Muscle layer of duodenum (tissue), 2 donors: ENCODE data around the gene DENND5B.
A peak's percentile ranks its signal among the peaks of the same experiment; 100 is the strongest.
"Not testable (repeated sequence)": the region's sequence is repeated elsewhere in the genome, so short reads cannot be mapped to it uniquely, and the experiment has no call there.

Experiments
- H3K27ac ChIP-seq: one replicate; pipeline ENCODE4 v1.7.0; 2013; ENCODE audit warnings: mild to moderate bottlenecking, low read length
- H3K27me3 ChIP-seq: one replicate; pipeline ENCODE4 v1.7.0; 2013; ENCODE audit warnings: low read depth, mild to moderate bottlenecking, control low read depth, low read length
- H3K36me3 ChIP-seq, 2 donors: one replicate each; pipeline ENCODE4 v1.7.0; 2013; ENCODE audit warnings: low read length in 2 of 2, control low read depth in 1 of 2, mild to moderate bottlenecking in 1 of 2; ENCODE audit not compliant: insufficient read depth in 2 of 2, control insufficient read depth in 1 of 2
- H3K4me1 ChIP-seq, 2 donors: one replicate each; pipeline ENCODE4 v1.7.0; 2013; ENCODE audit warnings: low read length in 2 of 2, mild to moderate bottlenecking in 2 of 2, control low read depth in 1 of 2, moderate library complexity in 1 of 2; ENCODE audit not compliant: insufficient read depth in 2 of 2, control insufficient read depth in 1 of 2
- H3K4me3 ChIP-seq, 2 donors: one replicate each; pipeline ENCODE4 v1.7.0; 2013; ENCODE audit warnings: low read length in 2 of 2, low read depth in 1 of 2, mild to moderate bottlenecking in 1 of 2
- H3K9me3 ChIP-seq, 2 donors: one replicate each; pipeline ENCODE4 v1.7.0; 2013; ENCODE audit warnings: low read length in 2 of 2, control low read depth in 1 of 2, mild to moderate bottlenecking in 1 of 2; ENCODE audit not compliant: control insufficient read depth in 1 of 2
- donor health status: healthy.

The DENND5B gene

DNA sequence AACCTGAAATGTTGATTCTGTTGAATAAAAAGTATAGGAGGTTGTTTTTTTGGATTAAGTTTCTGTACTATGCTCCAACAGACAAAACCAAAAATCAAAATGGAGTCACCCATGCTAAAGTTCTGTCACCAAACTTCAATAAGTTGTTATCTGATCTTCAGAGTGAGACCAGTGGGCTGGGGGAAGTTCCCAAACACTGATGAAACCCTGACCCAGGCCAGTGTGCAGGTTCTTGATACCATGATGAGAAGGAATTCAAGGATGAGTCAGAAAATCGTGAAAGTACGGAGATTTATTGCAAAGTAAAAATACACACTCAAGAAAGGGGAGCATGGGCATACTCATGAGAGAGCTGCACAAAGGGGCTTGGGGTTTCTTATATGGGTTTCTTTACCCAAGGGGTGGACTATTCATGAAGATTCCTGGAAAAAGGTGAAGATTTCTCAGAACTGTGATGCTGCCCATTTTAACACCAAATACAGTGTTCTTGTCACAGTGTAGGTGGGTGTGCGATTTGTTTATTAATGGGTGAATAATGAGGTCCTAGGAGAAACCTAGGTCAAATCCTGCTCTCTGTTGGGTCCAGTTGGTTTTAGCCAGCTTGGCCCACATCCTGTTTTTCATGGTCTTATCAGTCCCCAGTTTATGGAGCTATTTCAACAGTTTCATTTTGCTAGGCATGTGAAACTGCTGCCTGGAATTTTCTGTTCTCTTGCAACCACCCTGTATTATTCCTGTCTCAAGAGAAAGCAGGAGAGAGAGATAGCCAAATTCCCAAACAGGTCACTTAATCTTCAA is 27.5 kb upstream of the DENND5B start:
- no peaks in the 10 kb centered on the region for H3K4me1 ChIP-seq
- H3K4me3 ChIP-seq, result no peak overlapping the region
- no peak overlapping the region for H3K27ac ChIP-seq
- H3K9me3 ChIP-seq, result no peaks in the 10 kb centered on the region
- no peaks in the 10 kb centered on the region for H3K27me3 ChIP-seq
- H3K36me3 ChIP-seq, result no peaks in the 10 kb centered on the region

DNA sequence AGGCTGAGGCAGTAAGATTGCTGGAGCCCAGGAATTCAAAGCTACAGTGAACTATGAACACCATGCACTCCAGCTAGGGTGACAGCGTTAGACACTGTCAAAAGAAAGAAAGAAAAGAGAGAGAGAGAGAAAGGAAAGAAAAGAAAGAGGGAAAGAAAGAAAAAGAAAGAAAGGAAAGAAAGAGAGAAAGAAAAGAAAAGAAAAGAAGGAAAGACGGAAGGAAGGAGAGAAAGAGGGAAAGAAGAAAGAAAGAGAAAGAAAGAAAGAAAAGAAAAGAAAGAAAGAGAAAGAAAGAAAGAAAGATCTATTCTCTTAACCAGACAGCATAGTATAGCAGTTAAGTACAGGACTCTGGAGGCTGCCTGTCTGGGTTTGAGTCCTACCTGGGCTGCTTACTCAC is 21.9 kb upstream of the DENND5B start:
- no peak overlapping the region for H3K27ac ChIP-seq
- H3K4me1 ChIP-seq, result no peaks in the 10 kb centered on the region
- no peak overlapping the region for H3K4me3 ChIP-seq
- no peaks in the 10 kb centered on the region for H3K36me3 ChIP-seq
- peaks cover 0 to 2% of the 10 kb centered on the region in 2 donors for H3K9me3 ChIP-seq
- no peaks in the 10 kb centered on the region for H3K27me3 ChIP-seq

DNA sequence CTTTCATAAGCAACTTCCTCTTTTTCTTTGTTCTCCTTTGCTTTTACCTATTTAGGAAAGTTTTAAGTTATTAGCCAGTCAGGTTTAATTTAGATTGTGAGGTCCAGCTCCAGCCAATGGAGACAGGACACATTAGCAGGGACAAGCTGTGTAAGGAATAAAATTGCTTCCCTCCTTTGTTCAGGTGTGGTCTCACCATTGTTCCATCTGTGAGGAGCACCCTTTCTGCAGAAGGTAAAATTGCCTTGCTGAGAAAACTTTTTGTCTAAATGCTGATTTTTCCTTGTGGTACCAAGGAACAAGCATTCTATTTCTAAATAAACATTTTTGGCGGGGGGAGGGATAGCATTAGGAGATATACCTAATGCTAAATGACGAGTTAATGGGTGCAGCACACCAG is 17.4 kb upstream of the DENND5B start:
- not testable (repeated sequence) for H3K27me3 ChIP-seq, H3K9me3 ChIP-seq

GRCh38 chr12:31605531-31605930 is 14.6 kb upstream of the DENND5B start:
- Histone ChIP-seq H3K36me3 (no peaks in the 10 kb centered on the region), H3K27ac (no peak overlapping the region), H3K27me3 (no peaks in the 10 kb centered on the region), H3K9me3 (peaks cover 0 to 2% of the 10 kb centered on the region in 2 donors), H3K4me3 (no peak overlapping the region), H3K4me1 (peaks cover 0 to 7% of the 10 kb centered on the region in 2 donors)

More for the DNA sequence above, 17.4 kb upstream of the DENND5B start:
- H3K27ac ChIP-seq, H3K4me3 ChIP-seq, H3K4me1 ChIP-seq, H3K36me3 ChIP-seq: not testable (repeated sequence)

GRCh38 chr12:31603546-31604009 is 12.6 kb upstream of the DENND5B start:
- Histone ChIP-seq H3K9me3 (peaks cover 0 to 2% of the 10 kb centered on the region in 2 donors), H3K4me3 (no peak overlapping the region), H3K36me3 (no peaks in the 10 kb centered on the region), H3K27ac (no peak overlapping the region), H3K27me3 (no peaks in the 10 kb centered on the region), H3K4me1 (peaks cover 0 to 7% of the 10 kb centered on the region in 2 donors)

GRCh38 chr12:31600750-31601149 is 9.8 kb upstream of the DENND5B start:
- Histone ChIP-seq H3K9me3 (no peaks in the 10 kb centered on the region), H3K27ac (no peak overlapping the region), H3K36me3 (no peaks in the 10 kb centered on the region), H3K4me1 (peaks cover 0 to 7% of the 10 kb centered on the region in 2 donors), H3K4me3 (no peak overlapping the region), H3K27me3 (no peaks in the 10 kb centered on the region)

GRCh38 chr12:31600252-31600651 is 9.3 kb upstream of the DENND5B start:
- H3K9me3 ChIP-seq, result no peaks in the 10 kb centered on the region
- H3K27ac ChIP-seq, result no peak overlapping the region
- H3K4me3 ChIP-seq, result no peak overlapping the region
- H3K36me3 ChIP-seq, result no peaks in the 10 kb centered on the region
- no peaks in the 10 kb centered on the region for H3K27me3 ChIP-seq
- peaks cover 0 to 7% of the 10 kb centered on the region in 2 donors for H3K4me1 ChIP-seq

DNA sequence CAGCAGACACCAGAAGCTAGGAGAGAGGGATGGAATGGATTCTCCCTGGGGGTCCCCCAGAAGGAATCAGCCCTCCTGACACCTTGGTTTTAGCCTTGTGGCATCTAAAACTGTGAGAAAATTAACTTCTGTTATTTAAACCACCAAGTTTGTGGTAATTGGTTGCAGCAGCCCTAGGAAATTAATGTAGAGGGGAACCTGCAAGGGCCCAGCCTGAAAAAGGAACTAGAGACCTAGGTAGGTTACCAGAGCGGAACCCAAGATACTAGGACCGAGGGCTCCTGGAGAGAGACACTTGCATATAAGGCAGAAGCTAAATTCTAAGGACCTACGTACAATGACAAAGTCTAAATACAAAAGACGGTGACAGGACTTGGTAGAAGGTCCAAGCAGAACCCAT is 8.1 kb upstream of the DENND5B start:
- H3K9me3 ChIP-seq, result no peaks in the 10 kb centered on the region
- no peak overlapping the region for H3K4me3 ChIP-seq
- no peaks in the 10 kb centered on the region for H3K27me3 ChIP-seq
- H3K36me3 ChIP-seq, result no peaks in the 10 kb centered on the region
- no peak overlapping the region for H3K27ac ChIP-seq
- no peaks in the 10 kb centered on the region for H3K4me1 ChIP-seq

DNA sequence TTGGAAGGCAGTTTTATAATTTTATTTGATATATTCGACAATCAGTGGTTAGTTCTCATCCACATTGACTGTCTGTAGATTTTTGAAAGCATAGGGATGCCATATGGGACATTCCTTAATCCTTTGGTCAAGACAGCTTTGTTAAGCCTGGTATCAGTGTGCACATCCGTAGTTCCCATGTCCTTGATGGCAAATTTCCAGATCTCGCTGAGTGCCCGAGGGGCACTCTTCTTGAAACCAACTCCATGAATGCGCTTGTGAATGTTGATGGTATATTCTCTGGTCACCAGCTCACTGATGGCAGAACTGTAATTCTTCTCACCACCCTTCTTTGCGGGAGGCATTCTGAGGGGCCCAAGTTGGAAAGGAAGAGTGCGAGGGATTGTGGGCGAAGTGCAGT is 6.1 kb upstream of the DENND5B start:
- Histone ChIP-seq H3K4me3 (no peak overlapping the region), H3K9me3 (no peaks in the 10 kb centered on the region), H3K27me3 (no peaks in the 10 kb centered on the region)

GRCh38 chr12:31594681-31595080 is 3.7 kb upstream of the DENND5B start:
- H3K36me3 ChIP-seq, result no peaks in the 10 kb centered on the region
- no peak overlapping the region for H3K4me3 ChIP-seq
- H3K4me1 ChIP-seq, result peaks cover 0 to 4% of the 10 kb centered on the region in 2 donors
- no peaks in the 10 kb centered on the region for H3K27me3 ChIP-seq
- H3K27ac ChIP-seq, result no peak overlapping the region
- H3K9me3 ChIP-seq, result no peaks in the 10 kb centered on the region

More for the DNA sequence above, 6.1 kb upstream of the DENND5B start:
- Histone ChIP-seq H3K27ac (no peak overlapping the region), H3K36me3 (no peaks in the 10 kb centered on the region), H3K4me1 (no peaks in the 10 kb centered on the region)

DNA sequence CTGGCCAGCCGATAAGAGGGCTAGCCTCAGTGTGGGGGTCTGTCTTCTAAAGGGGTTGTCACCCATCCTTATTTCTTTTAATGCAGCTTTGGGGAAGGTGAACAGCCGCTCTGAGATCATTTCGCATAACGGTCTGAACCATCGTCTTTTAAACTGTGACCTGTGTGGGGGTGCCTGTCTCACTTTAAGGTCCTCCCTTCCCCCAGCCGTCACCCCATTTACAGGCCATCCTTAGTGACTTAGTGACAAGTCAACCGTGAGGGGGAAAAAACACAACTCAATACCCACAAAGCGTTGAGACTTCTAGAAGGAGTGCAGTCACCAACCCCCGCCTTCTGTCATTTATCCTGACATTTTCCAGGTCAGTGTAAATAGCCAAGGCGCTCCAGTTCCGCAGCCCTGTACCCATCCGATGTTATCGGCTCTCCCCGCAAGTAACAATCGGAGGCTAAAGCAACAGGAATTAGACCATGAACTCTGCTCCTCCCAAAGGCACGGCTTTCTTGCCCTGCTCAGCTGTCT is 505 bp upstream of the DENND5B start:
- peak overlapping the region; percentile 80 for H3K27ac ChIP-seq
- H3K36me3 ChIP-seq, result no peaks in the 10 kb centered on the region
- H3K9me3 ChIP-seq, result no peaks in the 10 kb centered on the region
- H3K4me3 ChIP-seq, result peak overlapping the region; percentile 71 to 83
- no peaks in the 10 kb centered on the region for H3K27me3 ChIP-seq
- H3K4me1 ChIP-seq, result peaks cover 0 to 11% of the 10 kb centered on the region in 2 donors
